ENCODE results near the gene ARHGEF26.

The ARHGEF26 gene

GRCh38 chr3:154161806-154162205 lies 40.6 kb downstream of the ARHGEF26 start:
- Histone ChIP-seq H3K4me3 (replicated peaks; ENCODE audit: low read depth, low read length) (no peak overlapping the region), H3K27me3 (replicated peaks; ENCODE audit: control insufficient read depth, insufficient read depth, low read length) (no peaks in the 10 kb centered on the region), H3K36me3 (ENCODE audit: control insufficient read depth, insufficient read depth, low read length) (no peaks in the 10 kb centered on the region)
- no peak for DNase-seq (ENCODE audit: extremely low read depth, insufficient read length)
- TF ChIP-seq CTCF (IDR thresholded peaks at IDR 0.05; ENCODE audit: insufficient read depth, low read length, poor library complexity, severe bottlenecking), result no peak

DNA sequence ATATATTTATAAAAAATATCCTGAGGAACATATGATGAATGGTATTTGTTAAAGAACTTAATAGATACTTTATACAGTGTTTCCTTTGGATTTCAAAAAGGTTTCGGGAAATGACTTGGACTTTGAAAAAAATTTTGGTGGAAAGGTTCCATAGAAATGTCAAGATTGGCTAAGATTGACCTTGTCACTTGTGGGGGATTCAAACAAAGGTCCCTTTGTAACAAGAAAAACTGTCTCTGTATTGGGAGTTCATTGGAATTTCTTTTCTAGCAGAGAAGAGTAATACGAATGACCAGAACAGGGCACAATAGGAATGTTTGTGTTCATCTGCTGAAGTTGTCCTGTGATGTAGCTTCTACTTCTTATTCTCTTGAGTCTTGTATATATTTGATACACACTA lies 43.2 kb downstream of the ARHGEF26 start:
- no peaks in the 10 kb centered on the region for H3K27me3 ChIP-seq (replicated peaks; ENCODE audit: control insufficient read depth, insufficient read depth, low read length)
- no peaks in the 10 kb centered on the region for H3K36me3 ChIP-seq (ENCODE audit: control insufficient read depth, insufficient read depth, low read length)
- no peak for TF ChIP-seq CTCF (IDR thresholded peaks at IDR 0.05; ENCODE audit: insufficient read depth, low read length, poor library complexity, severe bottlenecking)
- H3K4me3 ChIP-seq (replicated peaks; ENCODE audit: low read depth, low read length), result no peak overlapping the region
- DNase-seq (ENCODE audit: extremely low read depth, insufficient read length), result no peak

DNA sequence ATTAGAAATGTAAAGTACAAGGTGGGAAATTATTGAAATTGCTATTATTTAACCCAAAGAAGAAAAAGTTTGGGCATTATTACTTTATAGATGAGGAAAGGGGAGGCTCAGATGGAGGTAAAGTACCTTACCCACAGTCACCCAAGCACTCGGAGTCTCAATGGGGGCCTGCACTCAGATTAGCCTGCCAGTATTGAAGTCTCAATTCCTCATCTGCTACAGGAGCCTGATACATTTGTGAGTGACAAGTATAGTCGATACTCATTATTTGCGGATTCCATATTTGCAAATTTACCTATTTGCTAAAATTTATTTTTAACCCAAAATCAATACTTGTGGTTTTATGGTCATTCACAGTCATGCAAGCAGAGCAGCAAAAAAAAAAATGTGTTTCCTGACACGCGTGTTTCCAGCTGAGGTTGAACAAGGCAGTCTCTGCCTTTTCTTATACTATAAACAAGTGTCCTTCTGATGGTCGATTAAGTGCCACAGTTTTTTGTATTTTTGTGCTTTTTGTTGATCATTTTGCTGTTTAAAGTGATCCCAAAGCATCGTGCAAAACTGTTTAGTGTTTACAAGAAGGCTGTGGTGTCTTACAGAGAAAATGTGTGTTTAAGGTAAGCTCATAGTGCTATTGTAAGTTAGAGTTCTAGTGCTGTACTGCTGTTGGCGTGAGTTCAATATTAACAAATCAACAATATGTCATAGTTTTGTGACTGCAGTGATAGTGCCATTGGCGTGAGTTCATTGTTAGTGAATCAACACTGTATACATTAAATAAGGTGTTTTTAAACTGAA lies 48.0 kb downstream of the ARHGEF26 start:
- Histone ChIP-seq H3K36me3 (ENCODE audit: control insufficient read depth, insufficient read depth, low read length) (no peaks in the 10 kb centered on the region), H3K27me3 (replicated peaks; ENCODE audit: control insufficient read depth, insufficient read depth, low read length) (no peaks in the 10 kb centered on the region), H3K4me3 (replicated peaks; ENCODE audit: low read depth, low read length) (no peak overlapping the region)
- no peak for TF ChIP-seq CTCF (IDR thresholded peaks at IDR 0.05; ENCODE audit: insufficient read depth, low read length, poor library complexity, severe bottlenecking)
- no peak for DNase-seq (ENCODE audit: extremely low read depth, insufficient read length)

DNA sequence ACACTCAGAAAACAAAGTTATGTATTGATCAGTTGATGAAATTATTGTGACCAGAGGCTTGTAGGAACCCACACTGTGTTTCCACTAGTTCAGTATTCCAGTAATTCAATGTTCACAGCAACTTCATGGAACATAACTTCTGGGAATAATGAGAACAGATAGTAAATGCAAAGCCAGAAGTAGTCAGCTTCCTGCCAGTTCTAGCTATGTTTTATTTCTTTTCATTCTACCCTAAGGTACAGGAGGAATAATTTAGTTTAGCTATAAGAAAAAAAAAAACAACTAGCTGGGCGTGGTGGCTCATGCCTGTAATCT lies 48.6 kb downstream of the ARHGEF26 start:
- no peak for TF ChIP-seq CTCF (IDR thresholded peaks at IDR 0.05; ENCODE audit: insufficient read depth, low read length, poor library complexity, severe bottlenecking)
- H3K27me3 ChIP-seq (replicated peaks; ENCODE audit: control insufficient read depth, insufficient read depth, low read length), result no peaks in the 10 kb centered on the region
- H3K36me3 ChIP-seq (ENCODE audit: control insufficient read depth, insufficient read depth, low read length), result no peaks in the 10 kb centered on the region
- H3K4me3 ChIP-seq (replicated peaks; ENCODE audit: low read depth, low read length), result no peak overlapping the region
- DNase-seq (ENCODE audit: extremely low read depth, insufficient read length), result no peak

- no peaks in the 10 kb centered on the region for H3K36me3 ChIP-seq (ENCODE audit: control insufficient read depth, insufficient read depth, low read length)
- no peak overlapping the region for H3K4me3 ChIP-seq (replicated peaks; ENCODE audit: low read depth, low read length)
- TF ChIP-seq CTCF (IDR thresholded peaks at IDR 0.05; ENCODE audit: insufficient read depth, low read length, poor library complexity, severe bottlenecking), result no peak
- no peaks in the 10 kb centered on the region for H3K27me3 ChIP-seq (replicated peaks; ENCODE audit: control insufficient read depth, insufficient read depth, low read length)
- DNase-seq (ENCODE audit: extremely low read depth, insufficient read length), result no peak
Observed at GRCh38 chr3:154170300-154170699, 49.1 kb downstream of the ARHGEF26 start.

DNA sequence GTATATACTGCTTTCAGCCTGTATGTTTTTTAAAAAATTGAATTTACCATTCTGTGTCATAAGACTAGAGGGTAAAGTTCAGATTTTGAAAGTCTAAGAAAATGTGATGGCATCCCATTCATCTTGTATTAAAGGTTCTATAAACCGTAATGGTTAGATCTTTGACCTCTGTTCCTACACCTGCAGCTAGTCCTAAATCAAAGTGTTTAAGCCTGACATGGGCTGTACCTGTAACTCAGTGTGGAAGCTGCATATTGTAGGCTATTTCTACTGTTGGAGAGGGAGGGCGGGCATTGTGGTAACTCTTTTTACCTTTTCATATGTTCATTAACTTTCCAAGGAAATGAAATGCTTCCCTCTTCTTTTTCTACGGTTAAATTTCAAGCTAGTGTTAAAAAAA lies 53.9 kb downstream of the ARHGEF26 start:
- H3K4me3 ChIP-seq (replicated peaks; ENCODE audit: low read depth, low read length), result no peak overlapping the region
- H3K27me3 ChIP-seq (replicated peaks; ENCODE audit: control insufficient read depth, insufficient read depth, low read length), result no peaks in the 10 kb centered on the region
- DNase-seq (ENCODE audit: extremely low read depth, insufficient read length), result no peak
- TF ChIP-seq CTCF (IDR thresholded peaks at IDR 0.05; ENCODE audit: insufficient read depth, low read length, poor library complexity, severe bottlenecking), result no peak
- no peaks in the 10 kb centered on the region for H3K36me3 ChIP-seq (ENCODE audit: control insufficient read depth, insufficient read depth, low read length)
